LoVo (cell line): ENCODE data around the gene ERVK3-1.
A peak's percentile ranks its signal among the peaks of the same experiment; 100 is the strongest.
"Not testable (repeated sequence)": the region's sequence is repeated elsewhere in the genome, so short reads cannot be mapped to it uniquely, and the experiment has no call there.

Source experiments
- DNase-seq: peaks from one replicate; pipeline ENCODE4 v3.0.0-alpha.2; 2016; ENCODE audit warnings: low spot score

Gene ERVK3-1

GRCh38 chr19:58304748-58305064, 471 bp upstream of the ERVK3-1 start:
- no peak for DNase-seq

DNA sequence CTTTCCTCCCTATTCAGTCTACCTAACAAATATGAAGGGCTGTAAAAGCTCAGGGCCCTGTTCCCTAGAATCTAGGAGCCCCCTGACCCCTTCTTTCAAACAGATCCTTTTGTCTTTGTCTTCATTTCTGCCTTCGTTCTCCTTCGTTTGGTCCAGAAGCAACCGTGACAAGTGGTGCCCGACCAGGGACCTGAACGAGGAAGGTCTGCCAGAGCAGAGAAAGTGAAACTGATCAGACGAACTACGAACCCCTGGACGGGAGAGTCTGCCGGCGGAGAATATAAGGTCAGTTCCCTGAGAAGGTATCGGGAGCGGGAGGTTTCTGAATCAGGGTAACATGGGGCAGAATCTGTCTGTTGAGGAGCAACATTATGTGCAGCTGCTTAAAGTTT, 751 bp downstream of the ERVK3-1 start:
- DNase-seq = peak; percentile 16

GRCh38 chr19:58307736-58308135, 2.6 kb downstream of the ERVK3-1 start:
- no peak for DNase-seq

GRCh38 chr19:58310685-58311084, 5.5 kb downstream of the ERVK3-1 start:
- DNase-seq = not testable (repeated sequence)

DNA sequence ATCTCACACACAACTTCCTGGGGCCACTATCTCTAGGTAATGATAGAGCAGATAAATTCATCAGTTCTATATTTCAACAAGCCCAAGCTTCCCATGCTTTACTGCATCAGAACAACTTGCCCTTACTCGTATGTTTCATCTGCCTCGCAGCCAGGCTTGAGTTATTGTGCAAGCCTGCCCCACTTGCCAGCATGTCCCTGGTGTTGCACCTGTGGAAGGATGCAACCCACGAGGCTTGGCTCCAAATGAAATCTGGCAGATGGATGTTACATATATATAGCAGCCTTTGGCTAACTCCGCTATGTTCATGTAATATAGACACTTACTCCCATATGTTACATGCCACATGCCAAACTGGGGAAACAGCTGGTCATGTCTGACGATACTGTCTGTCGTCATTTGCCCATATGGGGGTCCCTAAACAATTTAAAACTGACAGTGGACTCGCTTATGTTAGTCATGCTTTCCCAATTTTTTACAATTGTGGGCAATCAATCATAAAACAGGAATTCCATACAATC, 6.2 kb downstream of the ERVK3-1 start:
- DNase-seq = no peak

- no peak for DNase-seq
Observed at GRCh38 chr19:58315580-58315979, 10.4 kb downstream of the ERVK3-1 start.

- DNase-seq = no peak
Observed at GRCh38 chr19:58317476-58318072, 12.4 kb downstream of the ERVK3-1 start.

DNA sequence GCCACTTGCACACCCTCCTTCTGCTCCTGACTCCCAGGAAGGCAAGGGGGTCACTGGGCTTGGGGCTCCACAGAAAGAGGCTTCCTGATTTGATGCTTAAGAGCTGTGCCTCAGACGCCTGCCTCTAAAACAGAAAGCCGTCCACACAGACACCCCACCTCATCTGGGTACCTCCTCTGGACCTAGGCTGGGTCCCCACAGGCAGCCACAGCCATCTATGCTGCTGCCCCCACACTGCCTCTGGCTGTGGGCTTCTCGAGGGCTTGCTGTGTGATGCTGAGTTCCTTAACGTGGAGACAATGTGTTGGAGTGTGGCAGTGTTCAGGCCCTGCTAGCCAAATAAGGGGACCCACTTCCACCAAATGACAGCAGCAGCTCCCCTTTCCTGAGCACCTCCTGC, 13.1 kb downstream of the ERVK3-1 start:
- no peak for DNase-seq

GRCh38 chr19:58319241-58319640, 14.1 kb downstream of the ERVK3-1 start:
- no peak for DNase-seq

DNA sequence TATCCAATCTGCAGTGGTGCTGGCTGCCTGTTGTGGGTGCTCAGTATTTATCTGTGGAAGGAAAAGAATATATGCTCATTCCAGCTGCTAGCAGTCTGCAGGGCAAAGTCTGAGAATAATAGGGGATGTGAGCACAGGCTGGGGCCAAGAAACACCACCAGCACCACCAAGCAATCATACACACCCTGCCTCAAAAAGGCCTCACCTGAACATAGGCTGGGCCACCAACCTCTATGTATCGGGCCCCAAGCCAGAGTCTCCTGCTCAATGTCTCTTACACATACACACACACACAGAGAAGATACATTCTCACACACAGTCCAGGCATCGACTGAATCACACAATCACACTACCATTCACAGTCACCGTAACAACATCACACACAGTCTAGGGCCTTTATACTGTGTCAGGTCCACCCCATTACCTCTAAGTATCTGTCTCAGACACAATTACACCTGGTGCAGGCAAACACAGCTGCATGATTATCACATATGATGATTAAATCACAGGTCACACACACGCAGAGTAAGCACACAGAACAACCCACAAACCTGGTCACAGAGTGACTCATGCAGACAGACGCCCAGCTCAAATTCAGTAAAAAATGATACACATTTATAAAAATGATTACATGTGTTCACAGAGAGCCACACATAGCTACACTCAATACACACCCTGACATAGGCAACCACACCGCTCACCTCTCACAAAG, 20.3 kb downstream of the ERVK3-1 start:
- no peak for DNase-seq

DNA sequence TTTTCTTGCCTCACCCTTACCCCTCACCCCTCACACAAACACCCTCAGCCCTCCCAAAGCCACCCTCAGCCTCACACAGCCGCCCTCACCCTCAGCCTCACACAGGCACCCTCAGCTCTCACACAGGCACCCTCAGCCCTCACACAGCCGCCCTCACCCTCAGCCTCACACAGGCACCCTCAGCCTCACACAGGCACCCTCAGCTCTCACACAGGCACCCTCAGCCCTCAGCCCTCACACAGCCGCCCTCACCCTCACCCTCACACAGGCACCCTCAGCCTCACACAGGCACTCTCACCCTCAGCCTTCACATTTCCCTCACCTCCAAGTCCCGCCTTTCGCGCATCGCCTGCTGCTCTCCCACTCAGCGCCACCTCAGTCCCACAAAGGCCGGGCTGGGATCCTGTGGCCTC, 21.3 kb downstream of the ERVK3-1 start:
- DNase-seq = no peak

DNA sequence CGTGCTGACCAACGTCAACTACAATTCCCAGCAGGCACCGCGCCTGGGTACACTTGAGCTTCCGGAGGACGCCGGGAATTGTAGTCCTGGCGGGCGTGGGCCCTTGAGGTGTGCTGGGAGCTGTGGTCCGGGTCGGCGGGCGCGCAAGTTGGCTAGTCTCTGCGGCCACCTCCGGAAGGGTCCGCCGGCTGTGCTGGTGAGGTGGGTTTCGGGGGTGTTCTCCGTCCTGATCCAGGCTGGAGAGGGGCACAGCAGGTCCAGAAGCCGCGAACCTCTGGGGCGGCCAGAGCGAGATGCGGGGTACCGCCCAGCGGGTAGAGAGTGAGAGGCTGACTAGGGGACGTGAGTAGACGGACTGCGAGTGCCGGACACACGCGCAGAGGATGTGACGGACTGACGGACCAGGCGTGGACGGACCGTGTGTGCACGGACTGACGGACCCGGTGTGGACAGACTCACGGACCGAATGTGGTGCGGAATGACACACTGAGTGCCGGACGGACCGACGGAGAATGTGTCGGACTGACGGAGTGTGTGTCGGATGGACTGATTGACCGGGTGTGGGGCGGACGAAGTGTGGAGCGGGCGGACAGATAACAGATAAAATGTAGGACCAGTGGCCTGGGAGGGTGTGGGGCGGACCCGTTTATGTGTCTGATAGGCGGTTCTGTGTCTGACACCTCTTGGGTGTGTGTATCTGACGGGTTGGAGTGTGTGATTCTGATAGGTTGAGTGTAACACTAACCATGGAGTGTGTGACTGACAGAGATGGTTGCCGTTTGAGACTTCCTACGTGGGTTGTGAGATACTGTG, 21.9 kb downstream of the ERVK3-1 start, which contains the start of gene ZSCAN22:
Gene ZSCAN22, plus strand, starts transcription at position 81 of the 813 bp plus-strand sequence. CDS start 7,809 bp downstream, outside the sequence.
- DNase-seq = peak; percentile 94

- no peak for DNase-seq
Observed at GRCh38 chr19:58328999-58329398, 23.8 kb downstream of the ERVK3-1 start.

DNA sequence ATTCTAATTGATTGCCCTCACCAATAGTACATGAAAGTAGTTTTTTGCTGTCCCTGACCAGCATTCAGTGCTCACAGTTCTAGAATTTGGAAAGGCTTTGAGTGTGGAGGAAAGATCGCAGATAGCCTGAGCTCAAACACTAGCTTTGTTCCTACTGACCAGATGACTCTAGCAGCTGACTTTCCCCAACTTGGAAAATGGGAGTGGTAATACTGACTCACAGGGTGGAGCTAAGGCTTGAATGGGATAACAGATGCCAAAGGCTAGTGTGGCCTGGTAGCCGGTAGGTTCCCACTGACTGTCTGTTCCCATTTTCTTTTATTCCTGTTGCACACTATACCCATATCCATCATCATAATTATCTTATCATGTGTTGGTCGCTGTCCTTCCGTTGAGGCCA, 25.3 kb downstream of the ERVK3-1 start:
- DNase-seq = peak; percentile 23

DNA sequence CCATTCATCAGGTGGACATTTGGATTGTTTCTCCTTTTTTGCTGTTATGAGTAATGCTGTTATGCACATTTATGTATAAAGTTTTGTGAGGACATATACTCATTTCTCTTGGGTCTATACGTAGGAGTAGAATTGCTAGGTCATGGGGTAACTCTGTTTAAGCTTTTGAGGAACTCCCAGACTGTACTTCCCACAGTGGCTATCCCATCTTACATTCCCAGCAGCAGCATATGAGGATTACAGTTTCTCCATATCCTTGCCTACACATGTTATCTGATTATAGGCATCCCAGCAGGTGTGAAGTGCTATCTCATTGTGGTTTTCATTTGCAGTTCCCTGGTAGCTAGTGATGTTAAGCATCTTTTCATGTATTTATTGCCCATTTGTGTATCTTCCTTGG, 27.5 kb downstream of the ERVK3-1 start:
- DNase-seq = no peak

DNA sequence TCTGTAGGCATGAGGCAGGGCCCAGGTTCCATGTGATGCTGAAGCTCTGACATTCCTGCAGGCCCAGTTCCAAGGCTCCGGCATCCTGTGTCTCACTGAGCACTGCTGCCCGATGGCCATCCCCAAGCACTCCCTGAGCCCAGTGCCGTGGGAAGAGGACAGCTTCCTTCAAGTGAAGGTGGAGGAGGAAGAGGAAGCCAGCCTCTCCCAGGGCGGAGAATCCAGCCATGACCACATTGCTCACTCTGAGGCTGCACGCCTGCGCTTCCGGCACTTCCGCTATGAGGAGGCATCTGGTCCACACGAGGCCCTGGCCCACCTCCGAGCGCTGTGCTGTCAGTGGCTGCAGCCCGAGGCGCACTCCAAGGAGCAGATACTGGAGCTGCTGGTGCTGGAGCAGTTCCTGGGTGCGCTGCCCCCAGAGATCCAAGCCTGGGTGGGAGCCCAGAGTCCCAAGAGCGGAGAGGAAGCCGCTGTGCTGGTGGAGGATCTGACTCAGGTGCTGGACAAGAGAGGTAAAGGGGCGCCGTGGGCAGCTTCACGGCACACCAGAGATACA, 29.6 kb downstream of the ERVK3-1 start:
- DNase-seq = no peak

DNA sequence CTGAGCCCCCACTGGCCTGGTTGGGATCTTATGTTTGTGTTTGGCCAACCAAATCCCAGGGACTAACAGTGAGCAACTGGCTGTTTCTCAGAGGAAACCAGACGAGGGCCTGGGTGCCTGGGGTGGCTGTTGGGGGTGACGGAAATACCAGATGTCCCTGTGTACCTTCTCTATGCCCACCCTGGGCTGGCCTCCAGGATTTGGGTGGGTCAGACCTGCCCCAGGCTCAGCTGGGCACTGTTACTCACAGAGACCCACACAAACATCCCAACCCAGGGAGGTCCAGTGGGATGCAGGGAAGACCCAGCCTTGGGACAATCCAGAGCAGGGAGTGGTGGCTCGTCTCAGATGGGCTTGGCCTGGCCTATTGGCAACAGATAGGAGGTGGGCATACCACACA, 30.5 kb downstream of the ERVK3-1 start:
- DNase-seq = no peak

DNA sequence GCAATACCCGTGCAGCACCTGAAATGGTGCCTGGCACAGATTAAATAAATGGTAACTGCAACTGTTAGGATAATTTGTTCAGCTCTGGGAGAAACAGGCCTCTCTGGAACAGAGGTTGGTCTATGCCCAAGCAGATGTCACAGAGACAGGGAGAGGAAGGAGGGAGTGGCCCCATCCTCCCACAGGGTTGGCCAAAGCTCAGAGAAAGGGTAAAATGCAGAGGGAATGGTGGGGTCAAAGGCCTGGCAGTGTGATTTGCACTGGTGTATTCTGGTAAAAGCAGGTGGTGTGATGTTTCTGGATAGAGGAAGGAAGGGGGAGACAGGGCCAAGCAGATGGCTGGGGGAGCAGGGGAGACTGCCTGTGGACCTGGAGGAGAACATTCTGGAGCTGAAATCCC, 31.0 kb downstream of the ERVK3-1 start:
- DNase-seq = no peak

- no peak for DNase-seq
Observed at GRCh38 chr19:58336820-58337219, 31.6 kb downstream of the ERVK3-1 start.

DNA sequence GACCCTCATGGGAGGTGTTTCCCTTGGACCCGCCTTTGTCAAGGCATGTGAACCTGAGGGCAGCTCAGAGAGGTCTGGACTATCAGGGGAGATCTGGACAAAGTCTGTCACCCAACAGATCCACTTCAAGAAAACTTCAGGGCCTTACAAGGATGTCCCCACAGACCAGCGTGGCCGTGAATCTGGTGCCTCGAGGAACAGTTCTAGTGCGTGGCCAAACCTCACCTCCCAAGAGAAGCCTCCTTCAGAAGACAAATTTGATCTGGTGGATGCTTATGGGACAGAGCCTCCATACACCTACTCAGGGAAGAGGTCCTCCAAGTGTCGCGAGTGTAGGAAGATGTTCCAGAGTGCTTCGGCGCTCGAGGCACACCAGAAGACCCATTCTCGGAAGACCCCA, 33.2 kb downstream of the ERVK3-1 start:
- DNase-seq = no peak

DNA sequence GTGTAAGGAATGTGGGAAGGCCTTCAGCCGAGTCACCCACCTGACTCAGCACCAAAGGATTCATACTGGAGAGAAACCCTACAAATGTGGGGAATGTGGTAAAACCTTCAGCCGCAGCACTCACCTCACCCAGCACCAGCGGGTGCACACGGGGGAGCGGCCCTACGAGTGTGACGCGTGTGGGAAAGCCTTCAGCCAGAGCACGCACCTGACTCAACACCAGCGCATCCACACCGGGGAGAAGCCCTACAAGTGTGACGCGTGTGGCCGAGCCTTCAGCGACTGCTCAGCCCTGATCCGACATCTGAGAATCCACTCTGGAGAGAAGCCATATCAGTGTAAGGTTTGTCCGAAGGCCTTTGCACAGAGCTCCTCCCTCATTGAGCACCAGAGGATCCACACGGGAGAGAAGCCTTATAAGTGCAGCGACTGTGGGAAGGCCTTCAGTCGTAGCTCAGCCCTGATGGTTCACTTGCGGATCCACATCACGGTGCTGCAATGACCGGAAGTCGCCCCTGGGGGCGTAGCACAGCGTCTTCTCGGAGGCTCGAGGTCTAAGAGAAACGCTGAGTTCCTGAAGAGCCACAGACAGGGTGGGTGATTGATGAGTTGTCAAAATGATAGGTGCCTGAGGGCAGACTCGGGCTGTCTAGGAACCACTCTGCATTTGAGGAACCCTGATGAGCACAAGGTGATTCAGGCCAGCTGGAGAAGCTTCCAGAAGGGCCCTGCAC, 33.8 kb downstream of the ERVK3-1 start:
- no peak for DNase-seq

DNA sequence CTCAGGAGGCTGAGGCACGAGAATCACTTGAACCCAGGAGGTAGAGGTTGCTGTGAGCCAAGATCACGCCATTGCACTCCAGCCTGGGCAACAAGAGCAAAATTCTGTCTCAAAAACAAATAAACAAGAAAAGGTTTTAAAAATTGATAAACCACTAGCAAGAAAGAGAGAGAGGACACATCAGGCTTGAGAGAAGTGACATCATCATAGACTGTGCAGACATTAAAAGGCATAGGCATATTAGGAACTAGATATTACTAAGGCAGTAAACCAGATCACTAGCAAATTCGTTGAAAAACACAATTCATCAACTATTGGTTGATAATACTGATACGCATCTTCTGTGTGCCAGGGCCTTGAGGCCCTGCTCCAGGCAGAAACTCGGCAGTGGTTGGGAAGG, 40.4 kb downstream of the ERVK3-1 start:
- no peak for DNase-seq
